HT1080 (cell line): ENCODE results near the gene UQCC5. TPM values are rescaled to one million over a fixed set of nuclear protein-coding genes. Genes with fewer than 3 reads are reported as not detected.
"Not testable (repeated sequence)": the region's sequence is repeated elsewhere in the genome, so short reads cannot be mapped to it uniquely, and the experiment has no call there.

Experiments
- DNase-seq: peaks from one replicate; pipeline ENCODE4 v3.0.0-alpha.2; 2015; ENCODE audit warnings: low read depth
- total RNA-seq: library from RNA; depleted of rRNA; stranded (reverse); fragments of >200 nt; shearing (Covaris generic); gene quantifications from 2 replicates; pipeline ENCODE4 v1.2.3, GENCODE V29; 2014

The UQCC5 gene
- total RNA-seq, 1 experiment from 2014 or later = 18.4 TPM

GRCh38 chr3:52521881-52522650, 14.3 kb upstream of the UQCC5 start:
- DNase-seq = no peak

- no peak for DNase-seq
Observed at GRCh38 chr3:52522651-52523251, 13.7 kb upstream of the UQCC5 start.

DNA sequence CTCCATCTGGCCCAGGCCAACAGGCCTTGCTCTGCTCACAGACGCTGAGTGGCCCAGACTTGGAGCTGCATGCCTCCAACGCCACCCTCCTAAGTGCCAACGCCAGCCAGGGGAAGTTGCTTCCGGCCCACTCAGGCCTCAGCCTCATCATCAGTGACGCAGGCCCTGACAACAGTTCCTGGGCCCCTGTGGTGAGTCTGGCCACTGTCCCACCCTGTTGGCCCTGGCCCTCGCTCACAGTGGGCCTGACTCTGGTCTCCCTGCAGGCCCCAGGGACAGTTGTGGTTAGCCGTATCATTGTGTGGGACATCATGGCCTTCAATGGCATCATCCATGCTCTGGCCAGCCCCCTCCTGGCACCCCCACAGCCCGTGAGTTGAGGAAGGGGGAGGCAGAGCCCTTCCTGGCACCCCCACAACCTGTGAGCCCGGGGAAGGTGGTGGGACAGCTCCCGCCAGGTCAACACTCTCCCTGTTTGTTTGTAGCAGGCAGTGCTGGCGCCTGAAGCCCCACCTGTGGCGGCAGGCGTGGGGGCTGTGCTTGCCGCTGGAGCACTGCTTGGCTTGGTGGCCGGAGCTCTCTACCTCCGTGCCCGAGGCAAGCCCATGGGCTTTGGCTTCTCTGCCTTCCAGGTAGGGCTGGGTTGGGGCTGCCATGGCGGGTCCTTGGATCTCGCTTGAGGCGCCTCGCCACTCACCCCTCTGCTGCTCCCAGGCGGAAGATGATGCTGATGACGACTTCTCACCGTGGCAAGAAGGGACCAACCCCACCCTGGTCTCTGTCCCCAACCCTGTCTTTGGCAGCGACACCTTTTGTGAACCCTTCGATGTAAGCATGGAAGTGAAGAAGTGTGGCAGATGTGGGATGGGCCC, 12.8 kb upstream of the UQCC5 start:
- DNase-seq = no peak

GRCh38 chr3:52524258-52524751, 12.1 kb upstream of the UQCC5 start:
- no peak for DNase-seq

GRCh38 chr3:52524752-52525679, 11.4 kb upstream of the UQCC5 start:
- no peak for DNase-seq

DNA sequence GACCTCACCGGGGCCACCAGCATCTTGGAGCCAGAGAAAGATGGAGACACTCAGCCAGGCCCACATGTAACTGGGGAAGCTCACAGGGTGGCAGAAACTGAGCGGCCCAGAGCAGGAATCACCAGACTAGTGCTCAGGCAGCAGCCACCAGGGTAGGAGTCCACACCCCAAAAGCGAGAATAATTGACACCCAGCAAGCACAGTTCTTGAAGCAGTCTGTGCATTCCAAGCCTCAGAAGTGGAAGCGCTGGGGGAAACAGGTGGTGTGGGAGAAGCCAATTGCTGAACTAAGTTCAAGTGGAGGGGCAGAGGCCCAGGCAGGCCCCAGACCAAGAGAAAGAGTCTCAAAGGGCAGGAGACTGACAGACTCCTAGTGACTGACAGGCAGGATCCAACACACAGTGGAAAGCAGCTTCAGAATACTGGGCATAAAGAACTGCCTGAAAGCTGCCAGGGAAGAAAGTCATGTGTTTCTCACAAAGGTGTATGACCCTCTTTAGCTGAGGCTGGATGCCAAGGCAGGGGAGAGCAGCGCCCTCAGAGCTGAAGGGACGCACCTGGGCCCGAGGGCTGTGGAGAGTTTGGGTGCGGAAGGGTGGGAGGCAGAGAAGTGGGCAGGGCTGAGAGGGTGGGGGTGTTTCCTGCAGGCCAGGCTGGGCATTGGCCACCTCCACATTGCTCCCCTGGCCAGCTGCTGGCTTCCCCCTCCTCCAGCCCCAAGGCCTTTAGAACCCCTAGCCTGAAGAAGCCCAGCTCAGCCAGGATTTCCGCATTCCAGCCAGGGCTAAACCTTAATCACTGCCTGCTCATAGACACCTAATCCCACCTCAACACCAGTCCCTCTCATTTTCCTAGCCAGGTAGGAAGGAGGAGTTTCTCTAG, 10.5 kb upstream of the UQCC5 start:
- no peak for DNase-seq

GRCh38 chr3:52526671-52527038, 9.8 kb upstream of the UQCC5 start:
- not testable (repeated sequence) for DNase-seq

DNA sequence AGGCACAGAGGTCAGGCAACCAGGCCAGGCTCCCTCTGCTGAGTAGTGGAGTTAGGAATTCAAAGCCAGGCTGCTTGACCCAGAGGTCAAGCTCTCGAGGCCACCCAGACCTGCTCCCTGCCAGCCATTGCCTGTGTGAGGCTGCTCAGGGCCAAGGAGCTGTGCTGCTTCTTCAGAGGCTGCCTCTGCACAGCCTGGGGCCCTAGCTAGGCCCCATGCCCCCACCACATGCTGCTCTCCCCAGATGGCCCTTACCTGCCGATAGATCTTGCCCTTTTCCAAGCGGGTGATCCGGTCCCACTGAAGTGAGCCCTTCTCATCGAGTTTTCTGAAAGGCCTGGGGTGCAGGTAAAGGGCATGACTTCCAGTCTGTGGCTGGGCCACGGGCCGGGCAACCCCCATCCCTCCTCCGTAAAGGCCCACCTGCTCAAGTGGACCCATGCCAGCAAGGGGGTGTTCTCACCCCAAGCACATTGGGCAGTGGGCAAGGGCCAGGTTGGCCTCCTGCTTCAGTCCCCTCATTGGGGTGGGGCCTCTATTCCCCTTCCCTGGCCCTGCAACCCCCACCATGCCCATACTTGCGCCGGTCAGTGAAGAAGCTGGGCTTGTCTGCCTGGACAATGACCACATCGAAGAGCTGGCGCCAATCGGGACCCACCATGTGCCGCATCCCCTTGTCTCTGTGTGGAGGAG, 9.2 kb upstream of the UQCC5 start:
- no peak for DNase-seq

GRCh38 chr3:52527732-52528585, 8.4 kb upstream of the UQCC5 start:
- no peak for DNase-seq

GRCh38 chr3:52528586-52529375, 7.6 kb upstream of the UQCC5 start:
- DNase-seq = no peak

DNA sequence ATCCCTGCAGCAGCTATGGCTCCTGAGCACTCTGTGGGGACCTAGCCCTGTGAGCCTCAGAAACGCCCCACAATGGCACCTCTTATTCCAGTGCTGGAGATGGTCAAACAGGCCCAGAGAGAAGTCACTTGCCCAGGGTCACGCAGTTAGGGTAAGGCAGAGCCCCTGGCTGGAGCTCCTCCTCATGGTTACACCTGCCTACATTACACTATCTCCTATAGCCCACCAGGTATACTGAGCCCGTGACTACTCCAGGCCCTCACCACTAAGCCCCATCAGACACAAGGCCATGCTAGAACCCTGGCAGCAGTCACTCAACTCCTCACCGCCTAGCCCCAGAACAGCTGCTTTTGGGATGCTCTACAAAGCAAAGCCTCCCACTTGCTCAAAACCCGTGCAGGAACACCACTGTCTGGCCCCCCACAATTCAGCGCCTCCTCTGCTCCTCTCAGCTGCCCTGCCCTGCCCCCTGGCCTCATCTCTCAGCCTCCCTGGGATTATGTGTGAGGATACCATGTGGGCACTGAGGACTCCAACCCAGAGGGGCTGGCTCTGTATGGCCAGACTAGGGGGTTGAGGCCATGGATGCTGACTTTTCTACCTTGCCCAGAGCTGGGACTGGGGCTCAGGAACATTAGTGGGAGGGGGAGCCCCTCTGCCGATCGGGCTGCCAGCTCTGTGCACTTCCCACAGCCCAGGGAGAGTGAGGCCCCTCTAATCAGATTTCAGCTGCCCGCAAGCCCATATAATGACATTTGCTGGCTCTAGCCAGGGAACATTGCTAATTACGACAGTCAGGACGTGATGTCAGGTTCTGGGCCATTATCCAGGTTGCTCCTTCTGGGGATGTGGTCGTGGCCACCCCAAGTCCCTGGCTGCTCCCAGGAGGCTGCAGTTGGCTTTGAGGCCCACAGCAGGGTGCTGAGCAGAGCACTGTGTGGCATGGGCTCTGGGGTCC, 6.8 kb upstream of the UQCC5 start:
- no peak for DNase-seq

- DNase-seq = no peak
Observed at GRCh38 chr3:52530918-52531826, 5.2 kb upstream of the UQCC5 start.

- no peak for DNase-seq
Observed at GRCh38 chr3:52531860-52532516, 4.4 kb upstream of the UQCC5 start.

- DNase-seq = peak; percentile 56
Observed at GRCh38 chr3:52532517-52532837, 3.9 kb upstream of the UQCC5 start.
